ENCODE data around the gene TPTE. TPM values are rescaled to one million over a fixed set of nuclear protein-coding genes. Genes with fewer than 3 reads are reported as not detected.
"Not testable (repeated sequence)": the region's sequence is repeated elsewhere in the genome, so short reads cannot be mapped to it uniquely, and the experiment has no call there.

The TPTE gene
- total RNA-seq, 1 donor from 2014 or later: not detected

DNA sequence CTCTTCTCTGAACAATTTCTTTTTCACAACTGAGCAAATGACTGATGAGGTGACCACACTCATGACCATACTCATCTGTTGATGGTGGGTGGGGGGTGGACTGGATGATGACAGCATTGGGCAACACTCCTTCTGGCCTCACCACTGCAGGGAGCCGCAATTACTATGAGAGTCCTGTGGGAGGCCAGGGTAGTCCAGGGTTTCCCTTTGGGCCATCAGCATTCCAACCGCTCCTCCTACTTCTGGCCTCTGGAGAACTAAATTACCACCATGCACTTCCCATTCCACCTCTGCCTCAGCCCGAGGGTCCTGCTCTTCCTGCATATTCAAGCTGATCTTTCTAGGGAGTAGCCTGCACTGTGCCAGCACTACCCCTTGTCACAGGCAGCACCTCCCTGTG is 94.7 kb downstream of the TPTE start:
- not testable (repeated sequence) for FAIRE-seq; DNase-seq (ENCODE audit: low spot score in 2 of 2)

DNA sequence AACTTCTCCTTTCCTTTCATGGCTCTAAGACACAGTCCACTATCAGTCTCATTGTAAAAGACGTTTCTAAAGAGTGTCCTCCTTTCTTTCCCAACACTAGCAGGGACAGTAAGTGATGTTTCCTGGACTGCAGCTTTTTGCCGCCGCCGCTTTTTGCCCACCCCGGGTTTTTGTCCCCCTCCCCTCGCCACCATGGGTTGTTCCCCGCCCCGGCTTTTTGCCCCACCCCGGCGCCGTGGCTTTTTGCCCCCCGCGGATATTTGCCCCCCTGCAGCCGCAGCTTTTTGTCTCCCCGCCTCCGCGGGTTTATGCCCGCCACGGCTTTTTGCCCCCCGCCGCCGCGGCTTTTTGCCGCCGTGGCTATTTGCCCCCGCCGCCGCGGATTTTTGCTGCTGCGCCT is 95.2 kb downstream of the TPTE start:
- no peak for DNase-seq (ENCODE audit: low spot score in 2 of 2)

DNA sequence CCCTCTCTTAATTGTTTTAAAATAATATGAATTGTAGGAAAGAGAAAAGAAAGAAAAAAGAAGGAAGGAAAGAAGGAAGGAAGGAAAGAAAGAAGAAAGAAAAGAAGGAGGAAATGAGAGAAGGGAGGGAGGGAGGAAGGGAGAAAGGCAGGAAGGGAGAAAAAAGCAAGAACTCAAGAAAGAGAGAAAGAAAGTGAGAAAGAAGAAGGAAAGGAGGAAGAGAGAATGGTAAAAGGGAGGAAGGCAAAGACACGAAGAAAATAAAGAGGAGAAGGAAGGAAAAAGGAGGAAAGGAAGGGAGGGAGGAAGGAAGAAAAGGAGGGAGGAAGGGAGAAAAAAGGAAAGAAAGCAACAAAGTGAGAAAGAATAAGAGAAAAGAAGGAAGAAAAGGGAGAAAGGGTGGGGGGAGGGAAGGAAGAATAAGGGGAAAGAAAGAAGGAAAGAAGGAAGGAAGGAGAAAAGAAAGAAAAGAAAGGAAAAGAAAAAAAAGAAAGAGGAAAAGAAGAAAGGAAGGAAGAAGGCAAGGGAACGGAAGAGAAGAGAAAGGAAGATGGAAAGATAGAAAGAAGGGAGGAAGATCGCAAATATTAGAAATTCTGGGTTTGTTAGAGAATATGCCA is 95.9 kb downstream of the TPTE start:
- FAIRE-seq; DNase-seq (ENCODE audit: low spot score in 2 of 2): not testable (repeated sequence)

More for the DNA sequence above, 95.2 kb downstream of the TPTE start:
- FAIRE-seq: no peak

DNA sequence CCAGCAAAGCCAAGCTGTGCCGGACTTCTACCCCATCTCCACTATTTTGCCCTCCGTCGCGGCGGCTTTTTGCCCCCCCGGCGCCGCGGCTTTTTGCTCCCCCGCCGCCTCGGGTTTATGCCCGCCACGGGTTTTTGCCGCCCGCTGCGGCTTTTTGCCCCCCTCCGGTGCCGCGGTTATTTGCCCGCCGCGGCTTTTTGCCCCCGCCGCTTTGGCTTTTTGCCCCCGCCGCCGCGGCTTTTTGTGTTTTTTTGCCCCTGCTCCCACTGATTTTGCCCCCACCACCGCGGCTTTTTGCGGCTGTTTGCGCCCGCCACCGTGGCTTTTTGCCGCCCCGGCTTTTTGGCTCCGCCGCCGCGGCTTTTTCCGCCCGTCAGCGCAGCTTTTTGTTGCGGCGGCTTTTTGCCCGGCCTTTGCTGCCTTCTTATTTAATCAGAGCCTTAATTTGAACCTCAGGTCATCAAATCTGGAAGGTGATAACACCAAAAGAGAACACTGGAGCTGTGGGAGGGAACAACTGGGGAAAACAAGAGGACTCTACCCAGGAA is 106.0 kb downstream of the TPTE start:
- FAIRE-seq (no peak), DNase-seq (ENCODE audit: low spot score in 2 of 2) (no peak)

DNA sequence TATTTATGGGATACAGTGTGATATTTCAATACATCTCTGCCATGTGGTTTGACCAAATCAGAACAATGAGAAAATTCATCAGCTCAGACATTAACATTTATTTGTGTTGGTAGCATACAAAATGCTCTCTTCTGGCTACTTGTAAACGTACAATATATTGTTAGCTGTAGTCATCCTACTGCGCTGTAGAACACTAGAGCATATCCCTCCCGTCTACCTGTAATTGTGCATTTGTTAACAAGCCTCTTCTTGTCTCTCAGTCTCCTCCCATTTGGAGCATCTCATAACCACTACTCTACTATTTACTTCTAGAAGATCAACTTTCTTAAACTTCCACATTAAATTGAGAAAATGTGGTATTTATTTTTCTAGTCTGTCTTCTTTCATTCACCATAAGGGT is 107.9 kb downstream of the TPTE start:
- not testable (repeated sequence) for FAIRE-seq

DNA sequence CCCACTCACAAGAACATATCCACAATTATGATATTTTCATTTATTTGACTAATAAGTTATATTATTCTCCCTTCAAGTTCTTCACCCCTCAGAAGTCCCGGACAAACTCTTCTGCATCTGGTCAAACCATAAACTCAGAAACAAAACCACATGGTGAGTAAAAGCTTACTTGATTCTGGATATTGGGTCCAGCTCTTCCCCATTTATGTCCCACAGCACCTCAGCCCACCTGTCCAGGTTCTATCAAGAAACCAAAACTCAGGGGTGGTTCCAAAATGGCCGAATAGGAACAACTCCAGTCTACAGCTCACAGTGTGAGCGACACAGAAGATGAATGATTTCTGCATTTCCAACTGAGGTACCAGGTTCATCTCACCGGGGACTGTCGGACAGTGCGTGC is 109.4 kb downstream of the TPTE start:
- FAIRE-seq; DNase-seq (ENCODE audit: low spot score in 2 of 2): not testable (repeated sequence)

More for the DNA sequence above, 107.9 kb downstream of the TPTE start:
- DNase-seq (ENCODE audit: low spot score in 2 of 2): not testable (repeated sequence)

DNA sequence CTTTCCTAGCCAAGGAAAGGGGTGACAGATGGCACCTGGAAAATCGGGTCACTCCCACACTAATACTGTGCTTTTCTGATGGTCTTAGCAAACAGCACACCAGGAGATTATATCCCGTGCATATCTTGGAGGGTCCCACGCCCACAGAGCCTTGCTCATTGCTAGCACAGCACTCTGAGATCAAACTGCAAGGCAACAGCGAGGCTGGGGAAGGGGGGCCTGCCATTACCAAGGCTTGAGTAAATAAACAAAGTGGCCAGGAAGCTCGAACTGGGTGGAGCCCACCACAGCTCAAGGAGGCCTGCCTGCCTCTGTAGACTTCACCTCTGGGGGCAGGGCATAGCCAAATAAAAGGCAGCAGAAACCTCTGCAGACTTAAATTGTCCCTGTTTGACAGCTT is 109.9 kb downstream of the TPTE start:
- not testable (repeated sequence) for DNase-seq (ENCODE audit: low spot score in 2 of 2); FAIRE-seq

DNA sequence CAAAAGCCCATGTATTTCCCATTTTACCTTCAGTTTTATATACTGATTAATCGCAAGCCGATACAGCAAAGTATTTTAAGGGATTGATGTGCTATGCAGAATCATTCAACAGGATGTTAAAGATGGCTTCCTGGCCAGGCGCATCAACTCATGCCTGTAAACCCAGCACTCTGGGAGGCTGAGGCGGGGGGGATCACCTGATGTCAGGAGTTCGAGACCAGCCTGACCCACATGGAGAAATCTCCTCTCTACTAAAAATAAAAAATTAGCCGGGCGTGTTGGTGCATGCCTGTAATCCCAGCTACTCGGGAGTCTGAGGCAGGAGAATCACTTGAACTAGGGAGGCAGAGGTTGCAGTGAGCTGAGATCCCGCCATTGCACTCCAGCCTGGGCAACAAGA is 116.8 kb downstream of the TPTE start:
- DNase-seq (ENCODE audit: low spot score in 2 of 2); FAIRE-seq: not testable (repeated sequence)

DNA sequence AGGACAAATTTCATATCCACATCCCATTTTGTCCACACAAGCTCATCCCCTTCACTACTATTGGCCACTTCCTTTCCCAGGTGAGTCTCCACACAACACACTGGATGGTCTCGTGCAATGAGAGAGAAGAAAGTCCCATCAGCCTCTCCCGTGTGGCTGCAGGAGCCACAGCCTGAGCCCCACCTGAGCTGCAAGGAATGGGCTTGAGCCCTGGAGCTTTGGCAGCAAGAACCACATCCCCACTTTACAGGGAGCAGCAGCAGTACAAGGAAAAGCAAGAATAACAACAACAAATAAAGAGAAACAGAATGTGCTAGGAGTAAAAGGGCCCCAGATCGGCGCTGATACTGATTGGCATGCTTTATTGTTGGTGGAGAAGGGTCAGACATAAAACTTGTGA is 117.7 kb downstream of the TPTE start:
- FAIRE-seq (no peak), DNase-seq (ENCODE audit: low spot score in 2 of 2) (no peak)

DNA sequence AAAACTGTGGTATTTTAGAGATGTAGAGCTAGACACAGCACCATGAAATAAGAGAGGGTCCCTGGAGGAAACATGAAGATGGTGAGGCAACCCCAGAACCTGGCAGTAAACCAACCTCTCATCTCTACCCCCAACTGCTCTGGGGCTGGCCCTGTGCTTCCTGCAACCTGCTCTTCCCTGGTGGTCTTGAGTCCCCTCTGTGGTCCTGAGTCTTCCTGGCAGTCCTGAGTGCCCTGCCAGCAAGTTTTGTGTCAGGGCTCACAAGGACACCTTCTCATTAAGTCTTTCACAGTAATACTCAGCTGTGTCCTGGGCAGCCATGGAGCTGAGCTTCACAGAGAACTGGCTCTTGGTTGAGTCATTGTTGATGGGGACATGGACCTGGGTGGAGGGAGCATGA is 118.4 kb downstream of the TPTE start:
- not testable (repeated sequence) for DNase-seq (ENCODE audit: low spot score in 2 of 2); FAIRE-seq

DNA sequence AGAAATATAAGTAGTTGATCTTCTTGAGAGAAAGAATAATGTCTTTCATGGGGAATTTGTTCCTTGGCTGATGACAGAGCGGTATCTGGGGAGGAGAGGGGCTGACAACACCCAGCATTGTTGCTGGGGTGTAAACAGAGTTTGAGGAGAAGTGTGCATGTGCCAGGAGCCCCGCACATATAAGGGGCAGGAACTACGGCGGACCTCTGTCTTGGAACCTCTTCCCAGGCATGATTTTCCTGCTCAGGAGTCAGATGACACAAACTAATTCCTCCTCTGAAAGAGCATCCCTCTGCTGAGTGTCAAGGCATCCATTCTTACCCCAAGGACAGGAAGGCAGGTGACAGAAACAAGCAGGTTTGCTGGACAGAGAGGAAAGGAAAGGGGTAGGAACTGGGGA is 119.1 kb downstream of the TPTE start:
- DNase-seq (ENCODE audit: low spot score in 2 of 2) (no peak), FAIRE-seq (no peak)

DNA sequence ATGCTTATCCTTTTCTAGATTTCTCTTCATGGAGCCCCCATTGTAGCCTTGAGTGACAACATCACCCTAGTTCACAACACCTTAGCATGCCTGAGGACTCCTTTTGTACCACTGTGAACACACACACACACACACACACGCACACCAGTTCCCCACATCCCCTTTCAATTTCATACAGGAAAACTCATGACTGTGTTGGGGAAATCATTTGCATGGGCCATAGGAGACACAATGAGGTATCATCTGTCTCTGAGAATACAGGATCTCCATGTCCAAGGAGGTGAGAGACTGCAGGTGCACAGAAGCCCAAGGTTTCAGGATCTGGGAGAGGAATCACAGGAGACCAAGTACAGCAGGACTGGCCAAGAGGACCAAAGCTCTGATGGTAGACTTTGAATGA is 119.7 kb downstream of the TPTE start:
- DNase-seq (ENCODE audit: low spot score in 2 of 2) (no peak), FAIRE-seq (no peak)

DNA sequence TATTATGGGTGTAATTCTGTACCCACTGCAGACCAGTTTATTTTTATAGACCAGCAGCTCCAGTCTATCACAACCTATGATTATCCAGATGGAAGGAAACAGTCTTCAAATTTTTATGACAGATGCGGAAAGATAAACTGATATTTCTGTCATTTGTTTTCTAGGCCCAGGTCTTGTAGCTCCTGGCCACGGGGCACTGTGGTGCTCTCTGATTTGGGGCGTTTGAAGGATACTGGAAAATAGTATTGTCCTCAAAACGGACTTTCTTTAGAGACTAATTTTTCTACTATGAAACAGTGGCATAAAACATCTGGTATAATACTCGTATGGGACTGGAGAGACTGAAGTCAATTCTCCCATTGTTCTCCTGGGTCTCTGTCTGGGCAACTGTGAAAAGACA is 124.3 kb downstream of the TPTE start:
- not testable (repeated sequence) for DNase-seq (ENCODE audit: low spot score in 2 of 2); FAIRE-seq

DNA sequence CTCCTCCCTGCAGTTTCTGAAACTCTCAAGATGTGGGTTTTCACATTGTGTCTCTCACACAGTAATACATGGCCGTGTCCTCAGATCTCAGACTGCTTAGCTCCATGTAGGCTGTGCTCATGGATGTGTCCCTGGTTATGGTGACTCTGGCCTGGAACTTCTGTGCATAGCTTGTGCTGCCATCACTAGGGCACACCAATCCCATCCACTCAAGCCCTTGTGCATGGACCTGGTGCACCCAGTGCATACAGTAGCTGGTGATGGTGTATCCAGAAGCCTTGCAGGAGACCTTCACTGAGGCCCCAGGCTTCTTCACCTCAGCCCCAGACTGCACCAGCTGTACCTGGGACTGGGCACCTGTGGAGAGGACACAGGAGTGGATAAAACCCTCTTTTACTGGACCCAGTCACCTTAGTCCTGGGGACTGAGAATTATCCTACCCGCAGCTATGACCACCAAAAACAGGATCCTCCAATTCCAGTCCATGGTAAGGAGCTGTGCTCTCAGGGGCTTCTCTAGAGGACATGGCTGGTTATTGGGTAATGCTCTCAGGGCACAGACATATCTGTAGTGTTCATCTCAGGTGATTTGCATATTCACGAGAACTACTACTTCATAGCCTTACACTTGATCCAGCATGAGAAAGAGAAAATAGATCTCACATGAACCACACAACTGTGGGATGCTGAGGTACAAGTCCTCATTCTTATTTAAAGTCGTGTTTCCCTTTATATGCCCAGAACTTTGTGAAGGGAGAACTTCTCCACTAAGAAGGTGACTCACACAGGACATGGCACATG is 128.2 kb downstream of the TPTE start:
- not testable (repeated sequence) for FAIRE-seq; DNase-seq (ENCODE audit: low spot score in 2 of 2)

DNA sequence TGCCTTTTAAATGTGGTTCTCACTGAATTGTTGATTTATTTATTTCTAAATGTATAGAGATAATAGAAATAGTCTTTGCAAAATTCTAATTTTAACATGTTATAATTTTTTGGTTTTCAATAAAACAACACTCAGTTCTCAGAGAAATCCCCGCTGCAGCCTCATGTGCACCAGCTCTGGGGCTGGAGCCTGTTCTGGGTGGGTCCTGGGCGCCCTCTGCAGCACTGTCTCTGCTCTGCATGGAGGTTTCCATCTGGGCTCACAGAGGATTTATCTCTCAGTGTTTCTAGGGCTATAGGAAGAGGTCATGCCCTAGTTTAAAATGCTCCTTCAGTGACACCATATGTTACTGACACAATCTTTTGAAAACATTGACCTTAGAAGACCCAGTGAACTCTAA is 128.9 kb downstream of the TPTE start:
- DNase-seq (ENCODE audit: low spot score in 2 of 2); FAIRE-seq: not testable (repeated sequence)

Small RNA genes within 50 kb of the gene (small RNA-seq; reads per million reads assigned to genes)
- gene CYCSP41: not detected

Measured in frontal cortex (tissue), 4 donors.